Measurements from ENCODE around the gene ZNF688.
"Not testable (repeated sequence)": the region's sequence is repeated elsewhere in the genome, so short reads cannot be mapped to it uniquely, and the experiment has no call there.

ZNF688 gene

GRCh38 chr16:30535106-30535776 lies 36.3 kb downstream of the ZNF688 start:
- peak in 2 of 58 donors; percentile 31 to 58 for DNase-seq

DNA sequence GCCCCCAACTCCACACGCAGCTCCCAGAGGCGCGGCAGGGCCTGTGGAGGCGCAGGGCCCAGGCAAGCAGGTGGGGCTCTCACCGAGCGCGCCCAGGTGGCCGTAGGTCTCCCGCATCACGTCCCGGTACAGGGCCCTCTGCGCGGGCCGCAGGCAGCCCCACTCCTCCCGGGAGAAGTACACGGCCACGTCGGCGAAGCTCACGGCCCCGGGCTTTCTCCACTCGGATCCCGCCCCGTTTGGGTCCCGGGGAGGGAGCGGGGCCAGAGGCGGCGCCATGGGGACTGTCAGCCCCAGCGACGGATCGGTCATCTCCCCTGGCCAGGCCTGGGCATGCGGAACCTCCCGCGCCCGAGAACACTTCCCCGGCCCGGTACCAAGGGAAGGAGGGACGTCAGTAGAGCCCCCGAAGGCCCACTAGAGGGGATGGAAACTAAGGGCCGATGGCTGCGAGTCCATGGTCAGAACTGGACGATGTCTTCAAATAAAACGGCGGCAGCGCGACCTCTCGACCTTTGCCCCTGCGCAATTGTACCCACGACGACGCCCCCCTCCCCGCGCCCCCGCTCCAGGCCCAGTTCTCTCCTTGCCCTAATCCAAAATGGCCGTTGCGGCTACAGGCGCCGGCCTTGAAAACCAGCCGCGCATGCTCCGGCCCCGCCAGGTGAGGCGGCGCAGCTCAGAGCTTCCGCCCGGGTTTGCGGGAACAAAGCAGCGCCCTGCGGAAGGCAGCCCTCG lies 37.0 kb downstream of the ZNF688 start, which contains the start of gene ZNF747:
TSS of gene ZNF747 (minus strand) at position 491 of the 738 bp plus-strand sequence. CDS start at position 312, 179 bp downstream.
- DNase-seq: peak; percentile 46 to 95 (median 91)

GRCh38 chr16:30533748-30534367 lies 37.7 kb downstream of the ZNF688 start:
- DNase-seq: no peak

- DNase-seq: no peak
Measured at GRCh38 chr16:30533146-30533522, 38.4 kb downstream of the ZNF688 start.

DNA sequence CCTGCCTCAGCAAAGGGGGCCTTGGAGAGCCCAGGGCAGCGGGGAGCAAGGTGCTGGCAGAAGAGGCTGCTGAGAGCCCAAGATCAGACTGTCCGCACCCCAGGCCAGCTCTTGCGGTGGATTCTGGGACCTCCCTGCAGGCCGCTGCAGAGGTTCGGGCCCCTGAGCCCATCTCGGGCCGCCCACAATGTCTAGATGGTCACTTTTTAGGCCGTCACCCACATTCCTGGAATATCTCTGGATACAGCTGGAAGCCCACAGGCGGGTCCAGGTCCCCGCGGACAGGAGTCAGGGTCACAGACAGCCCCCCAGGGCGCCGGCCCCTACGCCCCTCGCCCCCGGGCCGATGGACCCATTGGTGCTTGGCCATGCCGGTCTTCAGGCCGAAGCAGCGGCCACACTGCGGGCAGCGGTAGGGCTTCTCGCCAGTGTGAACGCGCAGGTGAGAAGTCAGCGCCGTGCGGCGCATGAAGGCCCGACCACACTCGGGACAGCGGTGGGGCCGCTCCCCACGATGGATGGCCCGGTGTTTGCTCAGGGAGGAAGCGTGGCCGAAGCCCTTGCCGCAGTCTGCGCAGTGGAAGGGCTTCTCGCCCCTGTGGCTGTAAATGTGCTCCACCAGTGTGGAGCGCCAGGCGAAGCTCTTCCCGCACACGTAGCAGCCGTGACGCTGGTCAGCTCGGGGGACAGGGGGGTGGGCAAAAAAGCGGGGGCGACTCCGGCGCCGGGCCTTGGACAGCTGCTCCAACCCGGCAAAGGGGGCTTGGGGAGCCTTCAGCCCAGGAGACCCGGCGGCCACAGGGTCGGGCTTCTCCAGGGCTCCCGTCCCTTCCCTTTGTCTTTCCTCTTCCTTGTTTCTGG lies 39.0 kb downstream of the ZNF688 start:
- no peak for DNase-seq

DNA sequence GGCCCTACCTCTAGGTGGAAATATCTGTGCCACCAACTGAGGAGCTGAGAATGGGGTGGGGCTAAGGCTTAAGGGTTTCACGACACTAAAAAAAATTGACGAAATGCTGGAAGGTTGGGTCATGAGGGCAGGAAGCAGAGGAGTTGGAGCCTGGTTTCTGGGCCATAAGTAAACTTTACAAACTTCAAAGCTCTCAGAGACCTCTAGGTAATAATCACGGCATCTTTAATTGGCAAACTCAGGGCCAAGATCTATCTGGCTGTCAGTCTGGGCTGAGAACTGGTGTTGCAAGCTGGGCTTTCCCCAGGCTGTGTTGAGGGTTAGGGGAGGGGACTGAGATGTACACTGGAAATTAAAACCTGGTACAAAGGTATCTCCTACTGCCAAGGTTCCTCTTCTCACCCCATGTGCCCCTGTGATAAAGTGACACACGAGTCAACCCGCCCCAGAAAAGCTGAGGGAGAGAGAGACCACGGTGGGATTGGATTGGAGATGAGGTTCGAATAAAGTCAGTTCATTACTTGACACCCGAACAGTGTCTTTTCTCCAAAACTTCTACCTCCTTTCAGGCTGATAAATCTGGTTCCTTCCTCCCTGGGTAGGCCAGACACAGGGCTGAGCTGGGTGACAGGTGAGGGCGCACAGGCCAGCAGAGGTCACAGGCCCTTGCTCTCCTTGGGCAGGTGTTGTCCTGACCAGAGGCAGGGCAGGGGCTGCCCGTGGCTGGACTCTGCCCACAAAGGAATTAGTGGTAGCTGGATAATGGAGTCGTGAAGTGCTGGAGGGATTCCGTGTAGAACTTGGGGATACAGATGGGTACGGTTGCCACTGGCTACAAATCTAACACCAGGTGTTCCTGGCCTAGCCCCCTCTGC lies 41.1 kb downstream of the ZNF688 start:
- DNase-seq: no peak

DNA sequence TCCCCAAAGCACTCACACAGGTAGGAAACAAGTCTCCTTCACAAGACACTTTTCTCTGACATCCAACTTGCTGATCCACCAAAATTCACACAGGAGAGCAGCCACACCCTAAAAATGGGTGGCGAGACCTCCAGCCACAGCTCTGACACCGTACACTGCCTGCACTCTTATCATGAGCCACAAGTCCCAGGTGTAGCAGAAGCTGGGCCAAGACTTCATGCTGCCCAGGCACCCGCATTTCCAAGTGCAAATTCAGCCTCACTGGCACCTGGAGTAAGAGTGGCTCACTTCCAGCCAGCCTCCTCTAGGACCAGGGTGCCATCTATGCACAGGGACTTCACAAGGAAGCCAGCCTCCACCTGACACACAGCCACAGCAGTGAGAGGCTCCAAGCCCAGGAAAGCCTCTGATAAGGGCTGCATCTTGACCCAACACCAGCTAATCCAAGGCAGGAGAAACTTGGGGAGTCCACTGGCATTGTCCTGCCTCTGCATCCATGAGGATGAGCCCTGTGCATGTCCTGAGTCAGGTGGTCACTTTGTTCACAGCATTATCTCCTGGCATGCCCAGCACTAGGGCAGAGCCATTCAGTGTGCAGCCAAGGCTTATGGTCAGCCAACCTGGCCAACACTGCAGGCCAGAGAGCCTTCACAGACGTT lies 42.6 kb downstream of the ZNF688 start:
- DNase-seq: no peak

DNA sequence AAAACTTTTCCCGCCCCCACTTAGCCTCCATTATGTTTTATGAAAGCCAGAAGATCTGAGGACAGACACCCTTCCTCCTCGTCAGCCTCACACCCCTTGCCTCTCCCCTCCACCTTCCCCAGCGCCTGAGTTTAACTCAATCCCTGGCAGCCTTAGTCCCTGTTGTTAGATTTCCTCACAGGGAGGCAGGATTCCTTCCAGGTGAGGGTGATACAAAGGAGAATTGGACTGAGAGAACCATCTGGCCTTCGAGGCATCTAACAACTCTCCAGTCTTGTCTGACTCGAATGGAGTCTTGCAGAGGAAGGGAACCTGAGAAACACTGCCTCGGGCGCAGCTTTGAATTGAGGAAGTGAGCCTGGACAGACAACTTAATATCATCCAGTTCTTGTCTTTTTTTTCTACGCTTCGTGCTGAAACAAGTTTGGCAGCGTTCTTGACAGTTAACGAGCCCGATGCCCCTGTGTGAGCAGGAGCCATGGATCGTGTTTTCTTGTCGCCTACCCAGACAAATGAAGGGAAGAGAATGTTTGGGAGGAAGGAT lies 43.8 kb downstream of the ZNF688 start:
- peak in 7 of 58 donors; percentile 24 to 65 (median 39) for DNase-seq

DNA sequence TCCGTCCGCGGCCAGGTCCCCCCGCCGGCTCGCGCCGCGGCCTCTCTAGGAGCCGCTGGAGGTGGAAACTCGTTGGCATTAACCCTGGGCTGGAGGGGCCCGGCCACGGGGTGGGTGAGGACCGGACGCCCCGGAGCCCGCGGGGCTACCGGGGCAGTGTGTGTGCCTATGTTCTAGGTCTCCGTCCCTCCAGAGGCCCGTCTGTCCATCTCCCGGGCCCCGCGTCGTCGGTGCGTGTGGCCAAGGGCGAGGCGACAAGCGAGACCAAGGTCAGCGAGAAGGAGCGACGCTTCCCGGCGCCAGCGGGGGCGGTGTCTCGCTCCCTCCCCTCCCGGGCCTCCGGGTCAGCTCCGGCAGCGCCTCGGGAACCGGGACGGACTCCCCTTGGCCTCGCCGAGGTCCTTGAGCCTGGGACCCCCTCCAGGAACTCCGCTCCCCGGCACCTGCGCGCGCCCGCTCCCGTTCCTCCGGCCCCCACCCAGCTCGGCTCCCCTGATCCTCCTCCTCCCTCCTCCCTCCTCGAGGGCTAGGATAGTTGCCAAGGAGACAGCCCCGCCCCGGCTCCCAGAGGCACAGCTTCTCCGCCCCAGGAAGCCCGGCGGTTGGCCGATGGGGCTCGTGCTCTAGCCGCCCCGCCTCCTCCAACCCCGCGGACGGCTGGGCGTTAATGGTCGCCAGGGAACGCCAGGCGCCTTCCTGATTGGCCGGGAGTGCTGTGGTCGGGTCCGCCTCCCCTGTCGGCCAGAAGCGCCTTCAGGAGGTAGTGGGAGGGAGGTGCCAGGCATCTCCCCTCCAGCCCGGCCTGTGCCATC lies 44.5 kb downstream of the ZNF688 start:
- DNase-seq: peak; percentile 87 to 99 (median 97)

DNA sequence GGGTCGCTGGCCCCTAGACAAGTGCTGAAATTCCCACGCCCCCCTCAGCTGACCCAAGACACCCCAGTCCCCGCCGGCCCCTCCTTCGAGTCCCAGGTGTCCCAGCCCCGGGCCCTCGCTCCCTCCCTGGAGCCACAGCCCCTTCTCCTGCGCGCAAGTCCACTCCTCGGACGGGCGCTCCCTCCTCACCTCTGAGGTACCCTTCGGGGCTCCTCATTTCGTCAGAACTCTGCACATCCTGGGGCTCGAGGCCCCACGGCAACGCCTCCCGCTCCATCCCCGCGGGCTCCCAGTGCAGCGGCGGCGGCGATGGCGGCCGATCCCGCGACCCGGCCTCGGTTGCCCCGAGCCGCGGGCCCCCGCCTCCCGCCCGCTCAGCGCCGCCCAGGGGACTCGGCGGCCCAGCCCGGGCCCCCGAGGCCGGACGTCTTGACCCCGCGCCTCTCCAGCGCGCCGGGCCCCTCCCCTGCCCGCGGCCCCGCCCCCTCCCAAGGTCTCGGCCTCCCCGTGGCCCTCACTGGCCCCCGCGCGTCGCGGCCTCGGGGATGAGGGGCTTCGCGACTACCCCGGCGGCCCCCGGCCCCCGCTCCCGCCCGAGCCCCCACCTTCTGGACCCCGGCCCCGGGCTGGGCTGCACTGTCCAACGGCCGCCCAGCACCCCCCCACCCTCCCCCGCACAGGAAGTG lies 45.2 kb downstream of the ZNF688 start, which contains the start of gene ZNF768:
TSS of gene ZNF768 (minus strand) at position 430 of the 686 bp plus-strand sequence. CDS start at position 277, 153 bp downstream.
- peak in 31 of 58 donors; percentile 29 to 87 (median 72) for DNase-seq

- no peak for DNase-seq
Measured at GRCh38 chr16:30525844-30526136, 45.7 kb downstream of the ZNF688 start.

- no peak for DNase-seq
Measured at GRCh38 chr16:30524575-30525568, 46.6 kb downstream of the ZNF688 start.

DNA sequence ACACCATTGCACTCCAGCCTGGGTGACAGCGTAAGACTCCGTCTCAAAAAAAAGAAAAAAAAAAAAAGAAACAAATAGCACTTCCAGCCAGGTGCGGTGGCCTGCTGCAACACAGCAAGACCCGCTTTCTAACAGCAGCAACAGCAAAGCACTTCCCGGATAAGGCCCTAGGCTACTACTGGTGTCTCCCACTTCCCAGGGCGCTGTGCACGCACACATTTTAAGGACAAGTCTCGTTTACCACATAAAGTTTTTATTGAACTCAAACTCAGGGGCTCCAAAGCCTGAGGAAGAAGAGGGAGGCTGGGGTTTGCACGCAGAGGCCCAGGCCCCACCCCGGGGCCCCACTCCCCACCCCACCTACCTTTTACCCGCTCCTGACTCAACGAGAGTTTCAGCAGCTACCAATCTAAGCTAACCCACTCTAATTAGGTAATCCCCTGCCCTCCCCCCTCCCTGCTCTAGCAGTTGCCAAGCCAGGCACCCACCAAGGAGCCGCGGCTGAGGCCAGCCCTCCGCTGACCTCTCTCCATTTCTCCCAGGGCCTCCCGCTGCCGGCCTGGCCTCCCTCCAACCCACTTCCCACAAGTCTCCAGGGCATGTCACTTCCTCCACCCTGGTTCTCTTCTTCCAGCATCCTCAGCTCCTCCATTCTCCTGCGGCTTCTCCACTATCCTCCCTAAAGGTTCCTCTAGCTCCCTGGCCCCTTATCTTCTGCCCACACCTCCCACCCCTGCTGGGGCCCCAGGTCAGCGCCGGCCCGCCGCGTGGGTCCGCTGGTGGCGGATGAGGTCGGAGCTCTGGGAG lies 47.5 kb downstream of the ZNF688 start:
- DNase-seq: peak in 2 of 58 donors; percentile 9 to 18

GRCh38 chr16:30522702-30523463 lies 48.6 kb downstream of the ZNF688 start:
- DNase-seq: not testable (repeated sequence)

Measured in anterior cingulate cortex (tissue), 58 donors.